ENCODE results near the gene EBF3. TPM values are rescaled to one million over a fixed set of nuclear protein-coding genes. Genes with fewer than 3 reads are reported as not detected.

The EBF3 gene
- total RNA-seq, 1 experiment from 2014 or later: not detected

DNA sequence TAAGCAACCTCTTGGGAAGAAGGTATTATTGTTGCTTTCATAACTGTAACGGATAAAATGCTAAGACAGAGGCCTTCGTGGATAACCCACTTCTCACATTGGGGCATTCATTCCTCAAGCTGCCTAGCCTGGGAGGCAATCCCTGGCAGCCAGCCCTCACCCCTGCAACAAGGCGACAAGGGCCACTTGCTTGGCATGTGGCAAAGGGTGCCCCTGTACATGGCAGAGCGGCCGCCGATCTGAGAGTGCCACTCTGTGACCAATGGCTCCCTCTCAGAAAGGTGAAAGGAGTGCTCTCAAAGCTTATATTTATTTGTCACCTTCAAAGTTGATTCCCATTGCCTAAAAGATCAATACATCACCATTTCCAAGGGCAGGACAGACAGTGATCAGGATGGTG, 31.9 kb downstream of the EBF3 start:
- Mint-ChIP-seq H3K4me3 (ENCODE audit: unreplicated experiment) (no peak overlapping the region), H3K9me3 (ENCODE audit: unreplicated experiment) (no peaks in the 10 kb centered on the region), H3K36me3 (ENCODE audit: insufficient read depth, unreplicated experiment) (no peaks in the 10 kb centered on the region), H3K27me3 (ENCODE audit: insufficient read depth, unreplicated experiment) (no peaks in the 10 kb centered on the region), H3K4me1 (ENCODE audit: insufficient read depth, unreplicated experiment) (no peaks in the 10 kb centered on the region), H3K27ac (ENCODE audit: low read depth, unreplicated experiment) (no peak overlapping the region)
- CTCF ChIA-PET: interaction anchor here (0.7 to 0.9 kb wide), 2 partner anchors 33 to 908 kb away, joined by 4 to 5 read pairs; no protein-coding TSS in a partner anchor
- no peak for DNase-seq (ENCODE audit: unreplicated experiment)
- POLR2A ChIA-PET: no interaction called here
- intact Hi-C loops (cut with micrococcal nuclease): no loop called here
- no TSS peak for BruUV-seq (replicated peaks)
- TF ChIP-seq, protein P1, sequence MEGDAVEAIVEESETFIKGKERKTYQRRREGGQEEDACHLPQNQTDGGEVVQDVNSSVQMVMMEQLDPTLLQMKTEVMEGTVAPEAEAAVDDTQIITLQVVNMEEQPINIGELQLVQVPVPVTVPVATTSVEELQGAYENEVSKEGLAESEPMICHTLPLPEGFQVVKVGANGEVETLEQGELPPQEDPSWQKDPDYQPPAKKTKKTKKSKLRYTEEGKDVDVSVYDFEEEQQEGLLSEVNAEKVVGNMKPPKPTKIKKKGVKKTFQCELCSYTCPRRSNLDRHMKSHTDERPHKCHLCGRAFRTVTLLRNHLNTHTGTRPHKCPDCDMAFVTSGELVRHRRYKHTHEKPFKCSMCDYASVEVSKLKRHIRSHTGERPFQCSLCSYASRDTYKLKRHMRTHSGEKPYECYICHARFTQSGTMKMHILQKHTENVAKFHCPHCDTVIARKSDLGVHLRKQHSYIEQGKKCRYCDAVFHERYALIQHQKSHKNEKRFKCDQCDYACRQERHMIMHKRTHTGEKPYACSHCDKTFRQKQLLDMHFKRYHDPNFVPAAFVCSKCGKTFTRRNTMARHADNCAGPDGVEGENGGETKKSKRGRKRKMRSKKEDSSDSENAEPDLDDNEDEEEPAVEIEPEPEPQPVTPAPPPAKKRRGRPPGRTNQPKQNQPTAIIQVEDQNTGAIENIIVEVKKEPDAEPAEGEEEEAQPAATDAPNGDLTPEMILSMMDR (IDR thresholded peaks at IDR 0.05; ENCODE audit: unreplicated experiment): no peak

DNA sequence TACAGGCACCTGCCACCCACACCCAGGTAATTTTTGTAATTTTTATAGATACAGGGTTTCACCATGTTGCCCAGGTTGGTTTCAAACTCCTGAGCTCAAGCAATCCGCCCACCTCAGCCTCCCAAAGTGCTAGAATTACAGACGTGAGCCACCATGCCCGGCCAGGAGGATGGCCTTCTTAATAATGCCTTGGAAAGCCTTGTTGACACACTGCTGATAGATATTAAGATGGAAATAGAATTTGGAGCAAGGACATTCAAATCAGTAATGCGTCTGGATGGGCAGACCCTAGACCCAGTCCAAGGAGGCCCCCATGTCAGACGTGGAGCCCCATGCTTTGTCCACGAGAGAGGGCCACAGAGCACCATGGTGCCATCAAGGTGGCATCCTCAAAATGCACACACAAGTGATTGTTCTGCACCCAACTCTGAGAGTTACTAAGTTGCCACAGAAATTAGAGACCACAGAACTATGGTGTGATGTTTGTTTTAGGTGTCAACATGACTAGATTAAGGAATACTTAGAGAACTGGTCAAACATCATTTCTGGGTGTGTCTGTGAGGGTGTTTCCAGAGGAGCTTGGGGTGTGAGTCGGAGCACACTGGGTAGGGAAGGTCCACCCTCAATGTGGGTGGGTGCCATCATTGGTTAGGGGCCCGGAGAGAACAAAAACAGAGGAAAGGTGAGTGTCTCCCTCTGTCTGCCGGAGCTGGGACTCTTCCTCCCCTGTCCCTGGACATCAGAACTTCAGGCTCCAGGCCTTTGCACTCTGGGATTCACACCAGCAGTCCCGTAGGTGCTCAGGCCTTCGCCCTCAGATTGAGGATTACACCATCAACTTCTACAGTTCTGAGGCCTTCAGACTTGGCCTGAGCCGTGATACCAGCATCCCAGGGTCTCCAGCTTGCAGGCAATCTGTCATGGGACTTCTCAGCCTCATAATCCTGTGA, 34.5 kb downstream of the EBF3 start:
- H3K27me3 Mint-ChIP-seq (ENCODE audit: insufficient read depth, unreplicated experiment): no peaks in the 10 kb centered on the region
- H3K4me3 Mint-ChIP-seq (ENCODE audit: unreplicated experiment): no peak overlapping the region
- CTCF ChIA-PET: no interaction called here
- POLR2A ChIA-PET: interaction anchor here (0.7 kb wide), 2 partner anchors 44 to 201 kb away, joined by 3 read pairs; no protein-coding TSS in a partner anchor
- intact Hi-C loops (cut with micrococcal nuclease): no loop called here
- BruUV-seq (replicated peaks): no TSS peak
- H3K4me1 Mint-ChIP-seq (ENCODE audit: insufficient read depth, unreplicated experiment): no peaks in the 10 kb centered on the region
- H3K36me3 Mint-ChIP-seq (ENCODE audit: insufficient read depth, unreplicated experiment): no peaks in the 10 kb centered on the region
- no peak for DNase-seq (ENCODE audit: unreplicated experiment)
- TF ChIP-seq, protein P1 (IDR thresholded peaks at IDR 0.05; ENCODE audit: unreplicated experiment): no peak
- no peaks in the 10 kb centered on the region for H3K9me3 Mint-ChIP-seq (ENCODE audit: unreplicated experiment)
- H3K27ac Mint-ChIP-seq (ENCODE audit: low read depth, unreplicated experiment): no peak overlapping the region

DNA sequence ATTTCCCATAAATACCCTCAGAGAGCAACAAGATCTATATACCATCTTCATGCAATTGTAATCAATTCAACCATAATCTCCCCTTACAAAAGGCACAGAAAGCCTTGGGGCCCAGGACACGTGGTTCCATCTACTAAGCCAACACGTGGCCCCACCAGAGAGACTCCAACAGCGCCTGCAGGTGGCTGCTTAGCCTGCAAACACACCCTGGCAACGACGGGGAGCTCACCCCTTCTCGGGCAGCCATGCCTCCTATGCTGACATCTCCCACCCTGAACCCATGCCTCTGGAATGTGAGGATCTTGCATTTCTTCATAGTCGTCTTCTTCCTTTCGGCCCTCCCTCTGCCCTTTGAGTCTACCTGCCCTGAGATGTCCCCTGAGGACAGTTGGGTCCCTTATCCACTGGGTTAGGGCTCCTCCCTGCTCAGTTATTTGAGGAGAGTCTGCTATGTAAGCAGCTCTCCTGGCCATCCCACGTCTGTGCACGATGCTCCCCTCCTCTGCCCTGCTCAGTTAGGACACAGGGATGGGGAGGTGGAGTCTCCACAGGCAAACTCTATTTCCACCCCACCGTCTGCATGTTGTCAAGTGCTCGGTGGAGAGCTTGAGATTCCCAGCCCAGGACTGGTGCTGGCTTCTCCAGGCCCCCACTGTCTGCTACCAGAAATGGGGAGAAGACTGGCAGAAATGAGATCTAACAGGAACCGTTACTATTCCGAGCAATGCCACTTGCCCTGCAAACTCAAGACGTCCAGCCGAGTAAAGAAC, 36.5 kb downstream of the EBF3 start:
- no peak overlapping the region for H3K27ac Mint-ChIP-seq (ENCODE audit: low read depth, unreplicated experiment)
- no peak overlapping the region for H3K4me3 Mint-ChIP-seq (ENCODE audit: unreplicated experiment)
- DNase-seq (ENCODE audit: unreplicated experiment): no peak
- TF ChIP-seq, protein P1 (IDR thresholded peaks at IDR 0.05; ENCODE audit: unreplicated experiment): no peak
- BruUV-seq (replicated peaks): no TSS peak
- no peaks in the 10 kb centered on the region for H3K27me3 Mint-ChIP-seq (ENCODE audit: insufficient read depth, unreplicated experiment)
- POLR2A ChIA-PET: no interaction called here
- CTCF ChIA-PET: interaction anchor here (0.7 kb wide), 1 partner anchor 46 kb away, joined by 4 read pairs; no protein-coding TSS in a partner anchor
- H3K9me3 Mint-ChIP-seq (ENCODE audit: unreplicated experiment): no peaks in the 10 kb centered on the region
- H3K4me1 Mint-ChIP-seq (ENCODE audit: insufficient read depth, unreplicated experiment): no peaks in the 10 kb centered on the region
- H3K36me3 Mint-ChIP-seq (ENCODE audit: insufficient read depth, unreplicated experiment): no peaks in the 10 kb centered on the region
- intact Hi-C loops (cut with micrococcal nuclease): no loop called here
